Measurements from ENCODE around the gene WDR46.
"Not testable (repeated sequence)": the region's sequence is repeated elsewhere in the genome, so short reads cannot be mapped to it uniquely, and the experiment has no call there.

The WDR46 gene

GRCh38 chr6:33288141-33288920, 708 bp downstream of the WDR46 start:
- DNase-seq (ENCODE audit: low read depth in 3 of 3): no peak

GRCh38 chr6:33286946-33287914, 1.8 kb downstream of the WDR46 start:
- DNase-seq (ENCODE audit: low read depth in 3 of 3): no peak

GRCh38 chr6:33285214-33285613, 3.8 kb downstream of the WDR46 start:
- not testable (repeated sequence) for DNase-seq (ENCODE audit: low read depth in 3 of 3)

GRCh38 chr6:33280539-33280938, 8.5 kb downstream of the WDR46 start:
- no peak for DNase-seq (ENCODE audit: low read depth in 3 of 3)

GRCh38 chr6:33279971-33280511, 9.0 kb downstream of the WDR46 start:
- DNase-seq (ENCODE audit: low read depth in 3 of 3): no peak

GRCh38 chr6:33279257-33279695, 9.8 kb downstream of the WDR46 start:
- DNase-seq (ENCODE audit: low read depth in 3 of 3): no peak

GRCh38 chr6:33278810-33279209, 10.2 kb downstream of the WDR46 start:
- DNase-seq (ENCODE audit: low read depth in 3 of 3): no peak

GRCh38 chr6:33278392-33278741, 10.7 kb downstream of the WDR46 start:
- DNase-seq (ENCODE audit: low read depth in 3 of 3): no peak

- no peak for DNase-seq (ENCODE audit: low read depth in 3 of 3)
Observed at GRCh38 chr6:33277663-33278391, 11.2 kb downstream of the WDR46 start.

GRCh38 chr6:33276864-33277662, 12.0 kb downstream of the WDR46 start, which contains the start of gene B3GALT4:
Gene B3GALT4, plus strand, starts transcription at chr6:33277123. Its CDS starts 297 bp downstream, at chr6:33277420.
- peak; percentile 47 to 66 (median 48) for DNase-seq (ENCODE audit: low read depth in 3 of 3)

GRCh38 chr6:33276581-33276863, 12.5 kb downstream of the WDR46 start:
- no peak for DNase-seq (ENCODE audit: low read depth in 3 of 3)

GRCh38 chr6:33275795-33276580, 13.1 kb downstream of the WDR46 start:
- not testable (repeated sequence) for DNase-seq (ENCODE audit: low read depth in 3 of 3)

- DNase-seq (ENCODE audit: low read depth in 3 of 3): no peak
Observed at GRCh38 chr6:33273924-33274902, 14.8 kb downstream of the WDR46 start.

GRCh38 chr6:33273129-33273923, 15.7 kb downstream of the WDR46 start:
- no peak for DNase-seq (ENCODE audit: low read depth in 3 of 3)

GRCh38 chr6:33272275-33273128, 16.5 kb downstream of the WDR46 start:
- DNase-seq (ENCODE audit: low read depth in 3 of 3): no peak

- peak; percentile 76 to 88 (median 82) for DNase-seq (ENCODE audit: low read depth in 3 of 3)
Observed at GRCh38 chr6:33271468-33272274, 17.4 kb downstream of the WDR46 start, which contains the start of the genes RPS18 and VPS52. Gene RPS18, plus strand, starts transcription at chr6:33272075. Its CDS starts 45 bp downstream, at chr6:33272120. Gene VPS52, minus strand, starts transcription at chr6:33271876. Its CDS starts 201 bp downstream, at chr6:33271675.
